A549 (cell line): ENCODE results near the gene CSTB. TPM values are rescaled to one million over a fixed set of nuclear protein-coding genes. Genes with fewer than 3 reads are reported as not detected.

Experiments used
- ATAC-seq, 2 experiments: fragments of 200-7000 bp in 1 of 2; fragments of >200 bp in 1 of 2; cut with Nextera tagmentation in 1 of 2; cut with Tn5 transposase in 1 of 2; 3 replicates each; pipeline versions ENCODE4 v1.8.0 to v1.9.1; 2018 to 2020; ENCODE audit warnings: mild to moderate bottlenecking in 1 of 2, moderate library complexity in 1 of 2
- CTCF ChIA-PET: fragments of 300-600 bp; sonication (Branson Sonifier 250); formaldehyde crosslinking; extraction: SDS; loops from one replicate; lab custom pipeline; 2021; ENCODE audit warnings: antibody characterized with exemption, inconsistent platforms; lab: Yijun Ruan, JAX
- POLR2A ChIA-PET: fragments of 350-600 bp; formaldehyde crosslinking; extraction: SDS; loops from one replicate; lab custom pipeline; 2021; ENCODE audit warnings: antibody characterized with exemption, inconsistent platforms; lab: Yijun Ruan, JAX
- DNase-seq, 2 experiments: peaks; one replicate each; pipeline versions ENCODE4 v3.0.0 to v3.0.0-alpha.2; 2011 to 2016; ENCODE audit warnings: low read depth in 1 of 2, low spot score in 1 of 2
- FAIRE-seq: peaks from 2 replicates; lab custom pipeline; 2011; peaks lifted over from hg19 to GRCh38; lab: Jason Lieb, UNC
- H3K27ac ChIP-seq, 2 experiments: fragments of >200 bp; sonication (Bioruptor Twin); formaldehyde crosslinking; 3 replicates each; pipeline ENCODE4 v1.5.1; 2016 to 2017
- H3K4me1 ChIP-seq: fragments of >200 bp; sonication (Bioruptor Twin); formaldehyde crosslinking; 3 replicates; pipeline ENCODE4 v1.6.1; 2016
- H3K4me2 ChIP-seq: fragments of >200 bp; sonication (Bioruptor Twin); formaldehyde crosslinking; 3 replicates; pipeline ENCODE4 v1.6.1; 2016
- H3K4me3 ChIP-seq: fragments of >200 bp; sonication (Bioruptor Twin); formaldehyde crosslinking; 3 replicates; pipeline ENCODE4 v1.5.1; 2016
- H3K9me3 ChIP-seq: fragments of >200 bp; sonication (Bioruptor Twin); formaldehyde crosslinking; 3 replicates; pipeline ENCODE4 v1.6.1; 2016
- ATOH8 ChIP-seq: fragments of 250-450 bp; sonication (Bioruptor Pico); IDR thresholded peaks from 2 replicates; pipeline ENCODE4 v1.5.0; 2020; ENCODE audit warnings: low read depth, mild to moderate bottlenecking, moderate library complexity
- BCL3 ChIP-seq: fragments of >200 bp; sonication (Bioruptor Twin); formaldehyde crosslinking; IDR thresholded peaks from 3 replicates; pipeline ENCODE4 v1.6.1; 2016
- BHLHE40 ChIP-seq: IDR thresholded peaks from 2 replicates; pipeline ENCODE4 v1.6.1; 2012; ENCODE audit warnings: low read depth, low read length, inconsistent platforms
- CBX2 ChIP-seq: fragments of 200-600 bp; sonication (generic); IDR thresholded peaks from 2 replicates; pipeline ENCODE4 v1.6.1; 2016; ENCODE audit warnings: low read depth, mild to moderate bottlenecking, borderline replicate concordance
- E2F6 ChIP-seq: IDR thresholded peaks from 2 replicates; pipeline ENCODE4 v1.6.1; 2012; ENCODE audit warnings: low read depth, borderline replicate concordance
- EHF ChIP-seq: fragments of 250-450 bp; sonication (Bioruptor Pico); IDR thresholded peaks from 2 replicates; pipeline ENCODE4 v1.5.0; 2020; ENCODE audit warnings: mild to moderate bottlenecking
- EP300 ChIP-seq, 2 experiments: fragments of >200 bp; sonication (Bioruptor Twin); formaldehyde crosslinking; IDR thresholded peaks; 2 replicates in 1 of 2; 3 replicates in 1 of 2; pipeline ENCODE4 v1.6.1; 2016 to 2017
- ESRRA ChIP-seq: fragments of 150-350 bp; IDR thresholded peaks from 2 replicates; pipeline ENCODE4 v1.6.1; 2014; ENCODE audit warnings: mild to moderate bottlenecking, low read length, borderline replicate concordance
- FOSL2 ChIP-seq, 2 experiments: fragments of 450-650 bp in 1 of 2; fragments of >200 bp in 1 of 2; sonication (Bioruptor Twin) in 1 of 2; formaldehyde crosslinking; IDR thresholded peaks; 2 replicates each; pipeline versions ENCODE4 v1.5.0 to v1.6.1; 2016 to 2020; ENCODE audit warnings: mild to moderate bottlenecking in 1 of 2, moderate library complexity in 1 of 2
- GATA3 ChIP-seq: IDR thresholded peaks from 2 replicates; pipeline ENCODE4 v1.6.1; 2012; ENCODE audit warnings: borderline replicate concordance
- HOXA7 ChIP-seq: fragments of 250-450 bp; sonication (Bioruptor Pico); IDR thresholded peaks from 2 replicates; pipeline ENCODE4 v1.5.0; 2020; ENCODE audit warnings: mild to moderate bottlenecking, moderate library complexity
- JUN ChIP-seq, 2 experiments: fragments of >200 bp; sonication (Bioruptor Twin); formaldehyde crosslinking; IDR thresholded peaks; 2 replicates in 1 of 2; 3 replicates in 1 of 2; pipeline ENCODE4 v1.6.1; 2016 to 2017
- JUNB ChIP-seq: fragments of >200 bp; sonication (Bioruptor Twin); formaldehyde crosslinking; IDR thresholded peaks from 2 replicates; pipeline ENCODE4 v1.6.1; 2016
- KDM5A ChIP-seq: fragments of 200-600 bp; sonication (generic); IDR thresholded peaks from 2 replicates; pipeline ENCODE4 v1.6.1; 2016; ENCODE audit warnings: antibody characterized with exemption, mild to moderate bottlenecking
- MAX ChIP-seq: IDR thresholded peaks from 2 replicates; pipeline ENCODE4 v1.6.1; 2012
- MYC ChIP-seq: IDR thresholded peaks from 2 replicates; pipeline ENCODE4 v1.6.1; 2012; ENCODE audit warnings: mild to moderate bottlenecking, inconsistent platforms, low read length, improper control_type of control experiment, borderline replicate concordance
- NPAS2 ChIP-seq: fragments of 250-450 bp; sonication (Bioruptor Pico); IDR thresholded peaks from 2 replicates; pipeline ENCODE4 v1.8.0; 2022; ENCODE audit warnings: mild to moderate bottlenecking, moderate library complexity, borderline replicate concordance
- NR3C1 ChIP-seq: fragments of >200 bp; sonication (Bioruptor Twin); formaldehyde crosslinking; IDR thresholded peaks from 3 replicates; pipeline ENCODE4 v1.6.1; 2017
- PBX3 ChIP-seq: IDR thresholded peaks from 2 replicates; pipeline ENCODE4 v1.6.1; 2012
- POLR2A ChIP-seq: IDR thresholded peaks from 2 replicates; pipeline ENCODE4 v1.6.1; 2012; ENCODE audit warnings: mild to moderate bottlenecking, low read length
- POLR2AphosphoS2 ChIP-seq: conservative IDR thresholded peaks from 2 replicates; pipeline ENCODE4 v1.6.1; 2012; ENCODE audit warnings: low read length, improper control_type of control experiment, inconsistent platforms
- RAD21 ChIP-seq, 2 experiments: fragments of >200 bp in 1 of 2; sonication (Bioruptor Twin) in 1 of 2; formaldehyde crosslinking in 1 of 2; IDR thresholded peaks in 1 of 2; conservative IDR thresholded peaks in 1 of 2; 2 replicates in 1 of 2; 3 replicates in 1 of 2; pipeline ENCODE4 v1.6.1; 2012 to 2018; ENCODE audit warnings: inconsistent platforms in 1 of 2
- RCOR1 ChIP-seq: fragments of 150-350 bp; IDR thresholded peaks from 2 replicates; pipeline ENCODE4 v1.6.1; 2014; ENCODE audit warnings: antibody characterized with exemption, low read length, low read depth
- USF2 ChIP-seq: fragments of 450-650 bp; IDR thresholded peaks from 2 replicates; pipeline ENCODE4 v1.6.1; 2014; ENCODE audit warnings: antibody characterized with exemption
- ZNF302 ChIP-seq: fragments of 250-450 bp; sonication (Bioruptor Pico); IDR thresholded peaks from 2 replicates; pipeline ENCODE4 v1.9.0; 2021; ENCODE audit warnings: inconsistent platforms, mild to moderate bottlenecking, moderate library complexity
- WGBS: methylation state at CpG from one replicate; pipeline ENCODE4 v1.1.6; 2017; ENCODE audit errors: missing lambda C conversion rate; 5-methylcytosine and 5-hydroxymethylcytosine counted together
- polyA plus RNA-seq, 4 experiments: library from polyadenylated mRNA; depleted of rRNA in 3 of 4; stranded (reverse); fragments of >200 nt; fragmentation: RNase III in 1 of 4; extraction: RNeasy Plus Mini Kit Qiagen cat#74134 plus additional on column Dnase treatment in 1 of 4; gene quantifications; 2 replicates in 3 of 4; 3 replicates in 1 of 4; pipeline ENCODE4 v1.2.3, GENCODE V29; 2011 to 2017

CSTB gene
- polyA plus RNA-seq, 2 of the 4 experiments (the other 2 are of a cell fraction): 42.9 to 101 TPM

GRCh38 chr21:43728467-43729390 lies 47.4 kb downstream of the CSTB start:
- Histone ChIP-seq H3K4me3 (peak overlapping the region; percentile 44), H3K4me2 (peak overlapping the region; percentile 93), H3K4me1 (peaks cover 95% of the 10 kb centered on the region)
- 32% methylated on average over 16 of the region's 59 CpGs for WGBS
- ChIA-PET POLR2A (interaction anchor here (0.7 to 3.1 kb wide), 10 partner anchors 9 to 395 kb away, joined by 3 to 18 read pairs (median 4); partner anchors contain the start of genes PDXK and RRP1), CTCF (interaction anchor here (0.6 to 2.5 kb wide), 13 partner anchors 9 to 83 kb away, joined by 3 to 15 read pairs (median 4); partner anchors contain the start of gene PDXK)
- TF ChIP-seq EP300 (IDR thresholded peaks at IDR 0.05) (peak; percentile 64 to 79; a peak in 3 of 5 replicates), POLR2AphosphoS2 (0 out of 2 replicates have a peak, but pooled peaks have one; percentile 1), PBX3 (peak; percentile 81), POLR2A (no peak; the same call in 1 of the 2 replicates), MYC (peak; percentile 86), MAX (peak; percentile 99), NPAS2 (CRISPR knock-in tag) (peak; percentile 75), ATOH8 (CRISPR knock-in tag) (no peak), BHLHE40 (peak; percentile 80), JUN (IDR thresholded peaks at IDR 0.05) (peak; percentile 47 to 86; a peak in 3 of 5 replicates), FOSL2 (IDR thresholded peaks at IDR 0.05) (peak; percentile 64), FOSL2 (CRISPR knock-in tag; IDR thresholded peaks at IDR 0.05) (peak; percentile 94), EHF (CRISPR knock-in tag) (no peak), NR3C1 (no peak), JUNB (peak; percentile 50), BCL3 (peak; percentile 62; the same call in 2 of the 3 replicates), RAD21 (conservative IDR thresholded peaks at IDR 0.05 in 1 of 2, IDR thresholded peaks at IDR 0.05 in 1 of 2) (0 out of 5 replicates have a peak, but pooled peaks of 1 of the 2 experiments have one; percentile 22), GATA3 (peak; percentile 88), E2F6 (peak; percentile 89), USF2 (peak; percentile 88)
- TF ChIP-seq, all 56 proteins: peak for 15
- H3K9me3 ChIP-seq: no peaks in the 10 kb centered on the region
- peak; percentile 77 to 78 for ATAC-seq
- peak overlapping the region; percentile 98 to 99 for H3K27ac ChIP-seq
- no peak for FAIRE-seq
- DNase-seq: peak; percentile 68 to 88

GRCh38 chr21:43728154-43728466 lies 48.0 kb downstream of the CSTB start:
- peak in 1 of 2 experiments; percentile 44 for DNase-seq
- peak; percentile 57 to 66 for ATAC-seq
- TF ChIP-seq BHLHE40 (no peak), CBX2 (no peak), HOXA7 (CRISPR knock-in tag) (no peak), ZNF302 (no peak), RAD21 (conservative IDR thresholded peaks at IDR 0.05 in 1 of 2, IDR thresholded peaks at IDR 0.05 in 1 of 2) (no peak), RCOR1 (no peak), GATA3 (no peak), ESRRA (no peak), KDM5A (no peak)
- no peak for FAIRE-seq
- H3K4me3 ChIP-seq: peak overlapping the region; percentile 44; the same call in 2 of the 3 replicates
- peaks cover 95% of the 10 kb centered on the region for H3K4me1 ChIP-seq
- peak overlapping the region; percentile 93 for H3K4me2 ChIP-seq
- CTCF ChIA-PET: interaction anchor here (0.6 to 2.5 kb wide), 11 partner anchors 9 to 57 kb away, joined by 3 to 15 read pairs (median 5); partner anchors contain the start of gene PDXK
- WGBS: 5% methylated on average over 6 of the region's 7 CpGs
- H3K27ac ChIP-seq: peak overlapping the region; percentile 98 to 99
- H3K9me3 ChIP-seq: no peaks in the 10 kb centered on the region
- POLR2A ChIA-PET: interaction anchor here (0.5 to 3.1 kb wide), 9 partner anchors 8 to 395 kb away, joined by 3 to 18 read pairs (median 4); partner anchors contain the start of gene PDXK
